ENCODE results near the gene MRPS16. TPM values are rescaled to one million over a fixed set of nuclear protein-coding genes. Genes with fewer than 3 reads are reported as not detected.

MRPS16 gene
- total and polyA plus RNA-seq, 2 of the 13 experiments (the other 11 are each of a cell fraction or from before 2014, with no cell fraction given), result 70.1 to 135 TPM

- TF ChIP-seq ZNF710 (CRISPR knock-in tag; IDR thresholded peaks at IDR 0.05; ENCODE audit: borderline replicate concordance) (peak; percentile 68; the same call in 1 of the 2 replicates), ZNF30 (CRISPR knock-in tag; IDR thresholded peaks at IDR 0.05) (no peak), ZIK1 (CRISPR knock-in tag; IDR thresholded peaks at IDR 0.05; ENCODE audit: borderline replicate concordance, low read depth) (peak; percentile 54; the same call in 1 of the 2 replicates), ERF (CRISPR knock-in tag; IDR thresholded peaks at IDR 0.05) (peak; percentile 93; the same call in 1 of the 2 replicates), HIVEP1 (CRISPR knock-in tag; IDR thresholded peaks at IDR 0.05) (peak; percentile 88), ZNF496 (CRISPR knock-in tag; IDR thresholded peaks at IDR 0.05; ENCODE audit: insufficient replicate concordance) (no peak), ZNF816 (CRISPR knock-in tag; IDR thresholded peaks at IDR 0.05; ENCODE audit: borderline replicate concordance) (peak; percentile 71; the same call in 1 of the 2 replicates), ARID5B (CRISPR knock-in tag; IDR thresholded peaks at IDR 0.05) (peak; percentile 62; the same call in 1 of the 2 replicates), ZNF160 (CRISPR knock-in tag; IDR thresholded peaks at IDR 0.05) (peak; percentile 82; the same call in 1 of the 2 replicates), ZNF468 (CRISPR knock-in tag; IDR thresholded peaks at IDR 0.05) (0 out of 2 replicates have a peak, but pooled peaks have one; percentile 35), BCLAF1 (IDR thresholded peaks at IDR 0.05) (no peak), EP300 (IDR thresholded peaks at IDR 0.05; ENCODE audit: low read depth in 2 of 2, low read length in 2 of 2) (peak in 1 of 2 experiments; percentile 46; a peak in 2 of 4 replicates), EP300 (CRISPR knock-in tag; IDR thresholded peaks at IDR 0.05; ENCODE audit: borderline replicate concordance) (no peak; the same call in 1 of the 2 replicates), SP1 (IDR thresholded peaks at IDR 0.05) (no peak), SP1 (CRISPR knock-in tag; IDR thresholded peaks at IDR 0.05) (peak; percentile 93), ZNF883 (CRISPR knock-in tag; IDR thresholded peaks at IDR 0.05; ENCODE audit: not compliant biosample characterization) (peak; percentile 26), SP5 (CRISPR knock-in tag; IDR thresholded peaks at IDR 0.05; ENCODE audit: borderline replicate concordance, low read depth) (peak; percentile 92), ZNF143 (CRISPR knock-in tag; IDR thresholded peaks at IDR 0.05) (peak; percentile 97), GATA4 (IDR thresholded peaks at IDR 0.05; ENCODE audit: borderline replicate concordance, low read depth) (peak; percentile 32; the same call in 1 of the 2 replicates), ZNF225 (CRISPR knock-in tag; IDR thresholded peaks at IDR 0.05) (peak; percentile 20; the same call in 1 of the 2 replicates), HES4 (CRISPR knock-in tag; IDR thresholded peaks at IDR 0.05; ENCODE audit: borderline replicate concordance) (peak; percentile 76; the same call in 1 of the 2 replicates)
These were observed at the start of gene MRPS16 (continued) for GRCh38 chr10:73252445-73253224.
